GM12878 (cell line): ENCODE data around the gene SLC39A7. TPM values are rescaled to one million over a fixed set of nuclear protein-coding genes. Genes with fewer than 3 reads are reported as not detected.

Experiments used
- ATAC-seq: fragments of 200-7000 bp; cut with Tn5 transposase; 3 replicates; pipeline ENCODE4 v1.9.1; 2020; ENCODE audit warnings: mild to moderate bottlenecking, moderate library complexity
- BruUV-seq: library from RNA; stranded (reverse); fragments of 400-500 nt; replicated peaks from 2 replicates; lab custom pipeline; 2021; lab: Mats Ljungman, UMichigan
- CTCF ChIA-PET: fragments of 300-600 bp; sonication (Branson Sonifier 250); formaldehyde crosslinking; extraction: SDS; loops from one replicate; lab custom pipeline; 2021; ENCODE audit warnings: inconsistent platforms; lab: Yijun Ruan, JAX
- POLR2A ChIA-PET: fragments of 350-600 bp; formaldehyde crosslinking; extraction: SDS; loops from one replicate; lab custom pipeline; 2021; ENCODE audit warnings: inconsistent platforms; lab: Charles Lee
- RAD21 ChIA-PET: fragments of 300-600 bp; sonication (Branson Sonifier 250); formaldehyde crosslinking; loops from one replicate; lab custom pipeline; 2023; ENCODE audit warnings: antibody characterized with exemption; ENCODE audit not compliant: unreplicated experiment; lab: Charles Lee
- SMC1A ChIA-PET: fragments of 300-600 bp; sonication (Branson Sonifier 250); formaldehyde crosslinking; loops from one replicate; lab custom pipeline; 2023; ENCODE audit not compliant: unreplicated experiment, uncharacterized antibody; lab: Charles Lee
- DNase-seq: peaks from one replicate; pipeline ENCODE4 v3.0.0-alpha.2; 2011; ENCODE audit warnings: low read depth, low spot score
- FAIRE-seq: peaks from 3 replicates; lab custom pipeline; 2011; peaks lifted over from hg19 to GRCh38; lab: Jason Lieb, UNC
- H2AFZ ChIP-seq: 2 replicates; pipeline ENCODE4 v1.6.0; 2011; ENCODE audit warnings: low read depth, low read length, control low read depth; ENCODE audit not compliant: control insufficient read depth
- H3K27ac ChIP-seq: 2 replicates; pipeline ENCODE4 v1.5.1; 2011; ENCODE audit warnings: control low read depth; ENCODE audit not compliant: control insufficient read depth, insufficient read depth
- H3K27me3 ChIP-seq, 2 experiments: replicated peaks in 1 of 2; 2 replicates each; pipeline versions ENCODE4 v1.6.0 to v1.6.1; 2011; ENCODE audit warnings: low read length in 1 of 2; ENCODE audit not compliant: control insufficient read depth in 2 of 2, insufficient read depth in 2 of 2
- H3K36me3 ChIP-seq, 2 experiments: 2 replicates each; pipeline ENCODE4 v1.5.1; 2011; ENCODE audit warnings: low read length in 1 of 2; ENCODE audit not compliant: control insufficient read depth in 2 of 2, insufficient read depth in 2 of 2
- H3K4me1 ChIP-seq: 2 replicates; pipeline ENCODE4 v1.6.1; 2011; ENCODE audit warnings: mild to moderate bottlenecking, low read length, moderate library complexity, mixed read lengths; ENCODE audit not compliant: control insufficient read depth, insufficient read depth
- H3K4me2 ChIP-seq: 2 replicates; pipeline ENCODE4 v1.6.0; 2011; ENCODE audit warnings: control low read depth; ENCODE audit not compliant: control insufficient read depth, insufficient read depth
- H3K4me3 ChIP-seq: fragments of 200-600 bp; sonication (generic); 2 replicates; pipeline ENCODE4 v1.5.1; 2016
- H3K79me2 ChIP-seq: 2 replicates; pipeline ENCODE4 v1.6.0; 2011; ENCODE audit warnings: low read length; ENCODE audit not compliant: control insufficient read depth, insufficient read depth
- H3K9ac ChIP-seq: 2 replicates; pipeline ENCODE4 v1.8.0; 2011; ENCODE audit warnings: low read length, control low read depth, mixed read lengths; ENCODE audit not compliant: control insufficient read depth, insufficient read depth
- H3K9me3 ChIP-seq: replicated peaks from 3 replicates; pipeline ENCODE4 v1.5.1; 2011; ENCODE audit warnings: mild to moderate bottlenecking, low read length; ENCODE audit not compliant: control insufficient read depth, insufficient read depth
- H4K20me1 ChIP-seq: 2 replicates; pipeline ENCODE4 v1.6.0; 2011; ENCODE audit not compliant: control insufficient read depth, insufficient read depth
- CHD2 ChIP-seq: IDR thresholded peaks from 2 replicates; pipeline ENCODE4 v1.6.1; 2011; ENCODE audit warnings: low read depth, low read length, improper control_type of control experiment, borderline replicate concordance
- CREB1 ChIP-seq: IDR thresholded peaks from 2 replicates; pipeline ENCODE4 v1.6.1; 2012; ENCODE audit warnings: low read depth, mild to moderate bottlenecking, inconsistent platforms
- E2F4 ChIP-seq: IDR thresholded peaks from 2 replicates; pipeline ENCODE4 v1.6.1; 2012; ENCODE audit warnings: low read depth, low read length, improper control_type of control experiment
- IRF4 ChIP-seq: IDR thresholded peaks from 2 replicates; pipeline ENCODE4 v1.6.1; 2011; ENCODE audit warnings: low read depth, low read length
- MEF2B ChIP-seq: fragments of 450-650 bp; IDR thresholded peaks from 2 replicates; pipeline ENCODE4 v1.6.1; 2018; ENCODE audit warnings: mild to moderate bottlenecking, moderate library complexity; ENCODE audit not compliant: partially characterized antibody, poor library complexity, severe bottlenecking
- RFX5 ChIP-seq: IDR thresholded peaks from 2 replicates; pipeline ENCODE4 v1.6.1; 2011; ENCODE audit warnings: low read depth, low read length, improper control_type of control experiment
- SMARCA5 ChIP-seq: fragments of 450-650 bp; IDR thresholded peaks from 2 replicates; pipeline ENCODE4 v1.6.1; 2017; ENCODE audit warnings: mild to moderate bottlenecking
- SP1 ChIP-seq: IDR thresholded peaks from one replicate; pipeline ENCODE4 v1.6.1; 2011; ENCODE audit warnings: low read depth, low read length
- STAT3 ChIP-seq: IDR thresholded peaks from 2 replicates; pipeline ENCODE4 v1.6.1; 2011; ENCODE audit warnings: low read depth, low read length, improper control_type of control experiment
- TAF1 ChIP-seq: IDR thresholded peaks from 2 replicates; pipeline ENCODE4 v1.6.1; 2011; ENCODE audit warnings: mild to moderate bottlenecking, low read depth, low read length, borderline replicate concordance
- TCF12 ChIP-seq: IDR thresholded peaks from 2 replicates; pipeline ENCODE4 v1.6.1; 2011; ENCODE audit warnings: low read depth, mild to moderate bottlenecking, low read length
- ZNF207 ChIP-seq: fragments of 450-650 bp; IDR thresholded peaks from 2 replicates; pipeline ENCODE4 v1.6.1; 2014; ENCODE audit warnings: antibody characterized with exemption, mild to moderate bottlenecking, borderline replicate concordance
- WGBS: methylation state at CpG from one replicate; pipeline ENCODE4 v1.1.6; 2016; ENCODE audit warnings: low lambda C conversion rate; ENCODE audit not compliant: insufficient replicate concordance, insufficient coverage; ENCODE audit errors: missing lambda C conversion rate; 5-methylcytosine and 5-hydroxymethylcytosine counted together
- in situ Hi-C: fragments of 300-500 bp; cut with MboI; formaldehyde crosslinking; loops from 9 replicates; pipeline ENCODE4 v1.14.3; 2018; ENCODE audit warnings: mixed read lengths
- intact Hi-C: fragments of 100-400 bp; cut with micrococcal nuclease; formaldehyde crosslinking; loops from one replicate; pipeline ENCODE4 v1.14.2; 2022; ENCODE audit not compliant: unreplicated experiment
- polyA plus RNA-seq, 11 experiments: library from polyadenylated mRNA; depleted of rRNA in 4 of 11; unstranded in 6 of 11; stranded (reverse) in 5 of 11; fragments of >200 nt; fragmentation: Nextera tagmentation in 4 of 11; fragmentation: Illumina TruSeq in 1 of 11; extraction: Ambion mirVana in 4 of 11; extraction: Trizol in 1 of 11; gene quantifications; 1 replicate in 1 of 11; 2 replicates in 10 of 11; pipeline versions ENCODE4 v1.2.1 to v1.2.3, GENCODE V29; 2011 to 2016; ENCODE audit warnings: inconsistent platforms in 2 of 11, missing spikeins in 2 of 11, low read depth in 1 of 11
- total RNA-seq, 4 experiments: library from RNA; depleted of rRNA in 3 of 4; stranded (reverse); fragments of >200 nt in 3 of 4; fragmentation: Illumina TruSeq in 1 of 4; extraction: Trizol in 1 of 4; gene quantifications; 2 replicates each; pipeline versions ENCODE4 v1.2.1 to v1.2.3, GENCODE V29; 2013 to 2021

Gene SLC39A7
- total and polyA plus RNA-seq, 10 of the 15 experiments (the other 5 are each of a cell fraction or from before 2014, with no cell fraction given): 7.3 to 63.1 (median 40.6) TPM

DNA sequence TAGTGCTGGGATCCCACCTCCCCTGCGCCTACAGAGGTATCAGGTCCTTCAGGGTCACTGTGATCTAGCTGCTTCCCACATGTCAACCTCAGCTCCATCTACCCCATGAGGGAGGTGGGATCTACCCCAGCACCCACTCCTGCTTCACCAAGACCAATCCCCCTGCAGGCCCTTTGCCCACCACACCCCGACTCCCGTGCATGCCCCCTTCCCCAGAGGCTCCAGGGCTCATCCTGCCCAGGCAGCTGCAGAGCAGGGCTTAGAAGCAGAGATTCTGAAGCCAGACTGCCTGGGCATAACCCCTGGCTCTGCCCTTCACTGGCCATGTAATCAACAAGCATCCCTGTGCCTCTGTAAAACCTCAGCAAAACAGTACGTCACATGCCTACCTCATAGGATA lies 25.9 kb upstream of the SLC39A7 start:
- TF ChIP-seq TAF1 (no peak), STAT3 (no peak), MEF2B (no peak), SP1 (no peak), TCF12 (no peak), IRF4 (no peak), RFX5 (no peak), ZNF207 (no peak), CREB1 (no peak), CHD2 (no peak), SMARCA5 (no peak), E2F4 (no peak)
- no peak for FAIRE-seq

More for the DNA sequence above, 25.9 kb upstream of the SLC39A7 start:
- Histone ChIP-seq H4K20me1 (no peaks in the 10 kb centered on the region), H3K9ac (no peak overlapping the region), H3K27me3 (no peaks in the 10 kb centered on the region), H3K9me3 (no peaks in the 10 kb centered on the region), H3K36me3 (no peaks in the 10 kb centered on the region), H3K4me1 (no peaks in the 10 kb centered on the region; the same call in 1 of the 2 replicates), H3K4me2 (no peak overlapping the region), H3K4me3 (no peak overlapping the region), H3K79me2 (no peaks in the 10 kb centered on the region), H3K27ac (no peak overlapping the region), H2AFZ (no peak overlapping the region)
- no peak for ATAC-seq
- 31% methylated on average over 4 of the region's 4 CpGs for WGBS
- BruUV-seq: no TSS peak
- intact Hi-C loops (no loop called here), in situ Hi-C loops (no loop called here)
- RAD21 ChIA-PET: interaction anchor here (0.7 to 3.9 kb wide), 4 partner anchors 26 to 74 kb away, joined by 3 to 25 read pairs (median 12); no protein-coding TSS in a partner anchor
- CTCF ChIA-PET: interaction anchor here (0.7 to 6.0 kb wide), 8 partner anchors 14 to 160 kb away, joined by 3 to 58 read pairs (median 20); no protein-coding TSS in a partner anchor
- POLR2A ChIA-PET: interaction anchor here (0.8 to 1.6 kb wide), 3 partner anchors 18 to 73 kb away, joined by 3 to 5 read pairs (median 4); no protein-coding TSS in a partner anchor
- SMC1A ChIA-PET: interaction anchor here (3.4 to 4.3 kb wide), 2 partner anchors 14 to 160 kb away, joined by 23 to 27 read pairs; no protein-coding TSS in a partner anchor
- no peak for DNase-seq
